Measurements from ENCODE around the gene ALKAL2. TPM values are rescaled to one million over a fixed set of nuclear protein-coding genes. Genes with fewer than 3 reads are reported as not detected.

Gene ALKAL2
- total and polyA plus RNA-seq, 2 donors (not counting 3 experiments of a cell fraction or from before 2014, with no cell fraction given): not detected

- Histone ChIP-seq H2AFZ (ENCODE audit: low read depth, low read length) (no peak overlapping the region), H3K9me3 (replicated peaks; ENCODE audit: control insufficient read depth, insufficient read depth, low read length) (no peaks in the 10 kb centered on the region), H3K27ac (ENCODE audit: insufficient read depth, low read depth, low read length) (no peak overlapping the region), H3K4me2 (ENCODE audit: insufficient read depth, low read length) (no peak overlapping the region), H3K36me3 (ENCODE audit: control insufficient read depth in 2 of 2, extremely low read depth in 1 of 2, insufficient read depth in 2 of 2, low read length in 2 of 2) (no peaks in the 10 kb centered on the region), H3K4me3 (replicated peaks in 1 of 3; ENCODE audit: insufficient read depth in 1 of 3, low read depth in 1 of 3, low read length in 3 of 3) (no peak overlapping the region), H3K79me2 (ENCODE audit: control insufficient read depth, insufficient read depth, low read length) (no peaks in the 10 kb centered on the region), H4K20me1 (replicated peaks; ENCODE audit: control insufficient read depth, extremely low read depth, insufficient read depth, low read length) (no peaks in the 10 kb centered on the region), H3K9me1 (replicated peaks; ENCODE audit: control insufficient read depth, extremely low read depth, insufficient read depth, low read length) (no peaks in the 10 kb centered on the region), H3K27me3 (ENCODE audit: control insufficient read depth in 2 of 2, insufficient read depth in 2 of 2, low read length in 2 of 2) (peaks cover 0 to 3% of the 10 kb centered on the region in 2 experiments), H3K9ac (replicated peaks; ENCODE audit: extremely low read depth, insufficient read depth, low read length) (no peak overlapping the region), H3K4me1 (ENCODE audit: control insufficient read depth, extremely low read depth, insufficient read depth, low read length) (no peaks in the 10 kb centered on the region)
- DNase-seq (ENCODE audit: low read depth, low spot score) (no peak), FAIRE-seq (no peak)
- CTCF ChIA-PET: no interaction called here
- no TSS peak for BruUV-seq (replicated peaks)
- POLR2A ChIA-PET: no interaction called here
- intact Hi-C loops (cut with micrococcal nuclease): no loop called here
- TF ChIP-seq CTCF (IDR thresholded peaks at IDR 0.05; ENCODE audit: extremely low read depth in 1 of 2, insufficient read depth in 1 of 2, low read depth in 1 of 2, low read length in 2 of 2) (no peak), MYC (IDR thresholded peaks at IDR 0.05; ENCODE audit: low read depth, low read length) (no peak)
- dilution Hi-C loops (cut with MboI; ENCODE audit: extremely low pct_ligation_motif_present, low sequenced_read_pairs): no loop called here
These were observed 8.5 kb upstream of the ALKAL2 start for GRCh38 chr2:296354-296753.

- H3K4me3 ChIP-seq (replicated peaks in 1 of 3; ENCODE audit: insufficient read depth in 1 of 3, low read depth in 1 of 3, low read length in 3 of 3): no peak overlapping the region
- BruUV-seq (replicated peaks): no TSS peak
These were observed 7.2 kb upstream of the ALKAL2 start for GRCh38 chr2:295090-295489.

More at GRCh38 chr2:295090-295489, 7.2 kb upstream of the ALKAL2 start:
- Histone ChIP-seq H4K20me1 (replicated peaks; ENCODE audit: control insufficient read depth, extremely low read depth, insufficient read depth, low read length) (no peaks in the 10 kb centered on the region), H3K4me1 (ENCODE audit: control insufficient read depth, extremely low read depth, insufficient read depth, low read length) (no peaks in the 10 kb centered on the region), H3K27me3 (ENCODE audit: control insufficient read depth in 2 of 2, insufficient read depth in 2 of 2, low read length in 2 of 2) (peaks cover 3 to 5% of the 10 kb centered on the region in 2 experiments), H3K79me2 (ENCODE audit: control insufficient read depth, insufficient read depth, low read length) (no peaks in the 10 kb centered on the region), H3K9me3 (replicated peaks; ENCODE audit: control insufficient read depth, insufficient read depth, low read length) (no peaks in the 10 kb centered on the region), H3K27ac (ENCODE audit: insufficient read depth, low read depth, low read length) (no peak overlapping the region), H3K9ac (replicated peaks; ENCODE audit: extremely low read depth, insufficient read depth, low read length) (no peak overlapping the region), H3K36me3 (ENCODE audit: control insufficient read depth in 2 of 2, extremely low read depth in 1 of 2, insufficient read depth in 2 of 2, low read length in 2 of 2) (no peaks in the 10 kb centered on the region), H3K9me1 (replicated peaks; ENCODE audit: control insufficient read depth, extremely low read depth, insufficient read depth, low read length) (no peaks in the 10 kb centered on the region), H2AFZ (ENCODE audit: low read depth, low read length) (no peak overlapping the region), H3K4me2 (ENCODE audit: insufficient read depth, low read length) (no peak overlapping the region)
- CTCF ChIA-PET: interaction anchor here (0.6 kb wide), 1 partner anchor 829 kb away, joined by 3 read pairs; no protein-coding TSS in a partner anchor
- no peak for TF ChIP-seq FOS (IDR thresholded peaks at IDR 0.05; ENCODE audit: borderline replicate concordance, insufficient read depth, low read length)
- no peak for TF ChIP-seq POLR2AphosphoS5 (IDR thresholded peaks at IDR 0.05; ENCODE audit: insufficient read depth, low read depth, low read length)
- TF ChIP-seq CTCF (IDR thresholded peaks at IDR 0.05; ENCODE audit: extremely low read depth in 1 of 2, insufficient read depth in 1 of 2, low read depth in 1 of 2, low read length in 2 of 2): no peak
- TF ChIP-seq EZH2 (IDR thresholded peaks at IDR 0.05; ENCODE audit: borderline replicate concordance, low read depth, low read length, severe bottlenecking): no peak
- no peak for TF ChIP-seq MAX (IDR thresholded peaks at IDR 0.05; ENCODE audit: insufficient read depth, insufficient read length)
- no peak for FAIRE-seq
- DNase-seq (ENCODE audit: low read depth, low spot score): no peak
- POLR2A ChIA-PET: no interaction called here
- intact Hi-C loops (cut with micrococcal nuclease): no loop called here
- dilution Hi-C loops (cut with MboI; ENCODE audit: extremely low pct_ligation_motif_present, low sequenced_read_pairs): no loop called here
